ENCODE measurements around the gene ZNF106.

DNA sequence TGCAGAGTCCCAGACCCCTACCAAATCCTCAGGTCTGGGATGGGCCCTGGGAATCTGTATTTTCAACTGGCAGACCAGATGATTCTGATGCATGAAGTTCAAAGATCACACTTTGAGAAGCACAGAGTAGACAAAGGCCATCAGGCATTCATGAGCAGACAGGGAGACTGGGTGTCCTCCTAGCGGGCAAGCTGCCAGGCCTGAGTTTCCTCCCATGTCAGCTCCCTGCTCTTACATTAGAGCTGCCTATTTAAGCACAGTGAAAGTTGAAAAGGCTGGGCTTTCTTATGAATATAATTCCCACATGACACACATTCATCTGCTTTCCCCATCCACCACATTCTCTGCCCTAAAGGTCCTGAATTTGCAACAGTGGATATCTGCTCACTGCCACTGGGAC lies 117.7 kb downstream of the ZNF106 start:
- TF ChIP-seq, protein P1, sequence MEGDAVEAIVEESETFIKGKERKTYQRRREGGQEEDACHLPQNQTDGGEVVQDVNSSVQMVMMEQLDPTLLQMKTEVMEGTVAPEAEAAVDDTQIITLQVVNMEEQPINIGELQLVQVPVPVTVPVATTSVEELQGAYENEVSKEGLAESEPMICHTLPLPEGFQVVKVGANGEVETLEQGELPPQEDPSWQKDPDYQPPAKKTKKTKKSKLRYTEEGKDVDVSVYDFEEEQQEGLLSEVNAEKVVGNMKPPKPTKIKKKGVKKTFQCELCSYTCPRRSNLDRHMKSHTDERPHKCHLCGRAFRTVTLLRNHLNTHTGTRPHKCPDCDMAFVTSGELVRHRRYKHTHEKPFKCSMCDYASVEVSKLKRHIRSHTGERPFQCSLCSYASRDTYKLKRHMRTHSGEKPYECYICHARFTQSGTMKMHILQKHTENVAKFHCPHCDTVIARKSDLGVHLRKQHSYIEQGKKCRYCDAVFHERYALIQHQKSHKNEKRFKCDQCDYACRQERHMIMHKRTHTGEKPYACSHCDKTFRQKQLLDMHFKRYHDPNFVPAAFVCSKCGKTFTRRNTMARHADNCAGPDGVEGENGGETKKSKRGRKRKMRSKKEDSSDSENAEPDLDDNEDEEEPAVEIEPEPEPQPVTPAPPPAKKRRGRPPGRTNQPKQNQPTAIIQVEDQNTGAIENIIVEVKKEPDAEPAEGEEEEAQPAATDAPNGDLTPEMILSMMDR (IDR thresholded peaks at IDR 0.05; ENCODE audit: poor library complexity), result no peak
- TF ChIP-seq EZH2 (IDR thresholded peaks at IDR 0.05; ENCODE audit: borderline replicate concordance) (no peak), EZH2phosphoT487 (IDR thresholded peaks at IDR 0.05; ENCODE audit: low read depth, severe bottlenecking, unreplicated experiment) (no peak)

Data from hepatocyte (in vitro differentiated cells).